Immature natural killer cell (primary cell): Measurements from ENCODE around the gene TMEM132C. TPM values are rescaled to one million over a fixed set of nuclear protein-coding genes. Genes with fewer than 3 reads are reported as not detected.

Experiments used
- DNase-seq, 3 donors: peaks; one replicate each; pipeline ENCODE4 v3.0.0; 2022; ENCODE audit warnings: mixed read lengths in 1 of 3
- H3K27ac Mint-ChIP-seq, 6 donors: one replicate each; pipeline ENCODE4 v1.8.0; 2020; ENCODE audit warnings: mixed read lengths in 6 of 6, mild to moderate bottlenecking in 5 of 6, inconsistent platforms in 4 of 6, moderate library complexity in 3 of 6
- H3K27me3 Mint-ChIP-seq, 3 donors: one replicate each; pipeline ENCODE4 v1.8.0; 2020 to 2021; ENCODE audit warnings: low read depth in 3 of 3, mild to moderate bottlenecking in 3 of 3, mixed read lengths in 3 of 3, moderate library complexity in 3 of 3, inconsistent platforms in 1 of 3
- H3K36me3 Mint-ChIP-seq, 3 donors: one replicate each; pipeline ENCODE4 v1.8.0; 2020; ENCODE audit warnings: mixed read lengths in 3 of 3, inconsistent platforms in 2 of 3, mild to moderate bottlenecking in 2 of 3
- H3K4me1 Mint-ChIP-seq, 2 donors: one replicate each; pipeline ENCODE4 v1.8.0; 2020; ENCODE audit warnings: inconsistent platforms in 2 of 2, mild to moderate bottlenecking in 2 of 2, mixed read lengths in 2 of 2, moderate library complexity in 1 of 2
- H3K4me3 Mint-ChIP-seq, 5 donors: one replicate each; pipeline ENCODE4 v1.8.0; 2020; ENCODE audit warnings: mild to moderate bottlenecking in 5 of 5, mixed read lengths in 5 of 5, inconsistent platforms in 3 of 5, moderate library complexity in 3 of 5
- H3K9me3 Mint-ChIP-seq, 6 donors: one replicate each; pipeline ENCODE4 v1.8.0; 2020; ENCODE audit warnings: mild to moderate bottlenecking in 6 of 6, mixed read lengths in 6 of 6, inconsistent platforms in 4 of 6, moderate library complexity in 3 of 6
- polyA plus RNA-seq, 3 donors: library from polyadenylated mRNA; unstranded; fragments of 300-500 nt; fragmentation: Illumina TruSeq; gene quantifications; one replicate each; pipeline ENCODE4 v1.2.3, GENCODE V29; 2021

The TMEM132C gene
- polyA plus RNA-seq, 3 donors from 2014 or later = 0.24 TPM; not detected in 2

DNA sequence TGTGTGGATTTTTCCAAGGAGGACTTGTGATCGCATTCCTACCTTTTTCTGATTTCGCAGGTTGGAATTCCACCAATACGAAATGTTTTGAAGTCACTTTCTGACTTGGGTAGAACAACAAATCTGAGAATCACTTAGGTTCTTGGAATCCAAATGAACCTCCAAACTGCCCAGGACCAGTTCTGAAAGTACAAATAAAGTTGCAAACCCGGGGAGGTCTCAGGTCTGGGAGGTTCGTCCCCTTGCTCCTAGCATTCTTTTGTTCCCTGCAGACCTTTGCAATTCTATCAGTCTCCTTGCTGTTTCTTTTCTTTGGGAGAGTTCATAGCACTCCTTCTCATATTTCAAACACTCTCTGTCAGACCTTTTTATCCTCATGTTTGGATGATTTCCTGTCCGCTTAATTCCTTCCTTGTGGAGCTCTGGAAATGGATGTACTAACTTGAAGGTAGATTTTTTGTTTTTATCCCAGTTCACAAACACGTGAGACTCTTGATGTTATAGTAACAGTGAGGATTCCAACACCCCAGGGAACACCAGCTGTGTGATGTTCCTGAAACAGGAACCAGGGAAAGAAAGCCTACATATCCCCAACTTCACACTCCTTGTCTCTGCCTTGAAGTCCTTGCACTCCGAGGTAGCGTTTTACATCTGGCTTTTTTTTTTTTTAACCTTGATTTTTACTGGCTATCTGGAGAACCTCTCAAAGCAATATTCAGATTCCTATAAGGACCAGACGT lies 70.6 kb downstream of the TMEM132C start:
- Mint-ChIP-seq H3K9me3 (peaks cover 0 to 6% (median 0%) of the 10 kb centered on the region in 6 donors), H3K4me1 (no peaks in the 10 kb centered on the region), H3K27ac (no peak overlapping the region), H3K4me3 (no peak overlapping the region), H3K36me3 (no peaks in the 10 kb centered on the region), H3K27me3 (peaks cover 6 to 26% (median 12%) of the 10 kb centered on the region in 3 donors)
- no peak for DNase-seq

DNA sequence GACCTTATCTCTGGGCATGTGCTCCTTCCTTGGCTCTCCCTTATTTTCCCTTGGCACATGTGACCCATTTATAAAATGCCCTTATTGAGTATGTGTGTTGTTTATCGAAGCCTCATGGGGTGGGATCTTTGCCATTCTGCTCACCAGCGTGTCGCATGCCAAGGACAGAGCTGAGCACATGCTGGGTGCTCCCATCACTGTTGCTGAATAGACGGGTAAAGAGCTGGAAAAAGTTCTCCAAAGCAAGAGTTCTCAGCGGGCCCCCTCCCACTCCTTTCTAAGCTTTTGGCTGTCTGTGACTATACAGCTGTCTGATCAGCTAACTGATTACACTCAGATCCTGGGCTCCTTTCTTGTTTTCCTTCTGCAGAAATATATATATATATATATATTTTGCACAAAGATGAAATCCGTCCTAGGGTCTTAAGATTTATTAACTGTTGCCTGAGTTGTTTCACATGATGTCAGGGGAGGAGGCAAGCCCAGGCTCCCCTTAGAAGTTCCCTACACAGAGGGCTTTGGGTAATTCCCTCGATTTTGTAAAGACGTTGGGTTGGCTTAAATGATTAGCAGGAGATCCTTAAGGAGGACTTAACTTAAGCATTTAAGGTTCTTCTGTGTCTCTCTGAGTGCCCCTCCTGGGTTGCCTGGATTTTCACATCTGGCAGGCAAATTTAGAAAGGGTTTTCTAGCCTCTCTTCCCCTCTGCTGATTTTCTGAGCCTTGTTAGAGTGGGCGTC lies 71.6 kb downstream of the TMEM132C start:
- Mint-ChIP-seq H3K4me1 (no peaks in the 10 kb centered on the region), H3K27me3 (peaks cover 6 to 30% (median 12%) of the 10 kb centered on the region in 3 donors), H3K4me3 (no peak overlapping the region), H3K36me3 (no peaks in the 10 kb centered on the region), H3K9me3 (peaks cover 0 to 6% (median 0%) of the 10 kb centered on the region in 6 donors), H3K27ac (no peak overlapping the region)
- DNase-seq = no peak

DNA sequence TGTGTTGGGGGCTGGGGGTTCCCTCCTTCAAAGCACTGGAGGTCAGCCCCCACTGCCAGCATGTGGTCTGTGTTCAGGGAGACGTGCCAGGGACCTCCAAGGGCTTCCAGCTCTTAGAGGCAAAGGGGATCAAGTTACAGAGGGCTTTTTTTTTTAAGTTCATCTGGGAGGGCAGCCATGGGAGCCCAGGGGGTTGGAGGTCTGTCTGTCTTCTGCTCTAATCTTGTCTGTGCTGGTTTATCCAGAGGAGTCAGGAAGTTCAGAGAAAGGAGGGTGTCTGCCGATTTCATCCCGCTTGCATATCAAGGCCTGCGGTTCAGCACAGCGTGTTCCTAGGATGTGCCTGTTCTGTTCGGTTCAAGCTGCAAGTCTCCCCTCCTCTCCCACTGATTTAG lies 72.2 kb downstream of the TMEM132C start:
- no peak overlapping the region for H3K27ac Mint-ChIP-seq
- no peak for DNase-seq
- H3K4me3 Mint-ChIP-seq = peak overlapping the region in 1 of 5 donors; percentile 51
- H3K9me3 Mint-ChIP-seq = peaks cover 0 to 6% (median 0%) of the 10 kb centered on the region in 6 donors
- H3K4me1 Mint-ChIP-seq = no peaks in the 10 kb centered on the region
- H3K27me3 Mint-ChIP-seq = peaks cover 6 to 30% (median 12%) of the 10 kb centered on the region in 3 donors
- no peaks in the 10 kb centered on the region for H3K36me3 Mint-ChIP-seq

DNA sequence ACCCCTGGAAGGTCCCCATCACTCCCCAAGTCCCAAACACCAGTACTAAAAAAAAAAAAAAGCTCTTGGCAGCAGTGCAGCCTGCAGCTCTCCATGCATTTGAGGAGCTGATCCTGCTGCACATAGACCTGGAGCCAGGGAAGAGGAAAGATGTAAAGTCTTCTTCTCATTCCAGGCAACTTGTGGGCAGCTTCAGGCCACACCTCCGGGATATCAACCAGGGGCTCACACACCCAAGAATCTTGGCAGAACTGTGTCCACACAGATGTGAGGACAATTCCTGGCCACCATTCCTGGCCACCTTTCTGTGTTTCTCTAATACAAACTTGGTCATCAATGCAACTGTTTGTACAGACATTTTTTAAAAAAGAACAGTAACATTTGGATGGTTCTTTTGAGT lies 72.7 kb downstream of the TMEM132C start:
- no peaks in the 10 kb centered on the region for H3K4me1 Mint-ChIP-seq
- H3K9me3 Mint-ChIP-seq = peaks cover 0 to 7% (median 0%) of the 10 kb centered on the region in 6 donors
- H3K27ac Mint-ChIP-seq = no peak overlapping the region
- H3K4me3 Mint-ChIP-seq = no peak overlapping the region
- DNase-seq = no peak
- H3K27me3 Mint-ChIP-seq = peaks cover 6 to 33% (median 12%) of the 10 kb centered on the region in 3 donors
- no peaks in the 10 kb centered on the region for H3K36me3 Mint-ChIP-seq

GRCh38 chr12:128353301-128353700 lies 86.3 kb downstream of the TMEM132C start:
- no peak overlapping the region for H3K27ac Mint-ChIP-seq
- peaks cover 0 to 10% of the 10 kb centered on the region in 2 donors for H3K4me1 Mint-ChIP-seq
- H3K9me3 Mint-ChIP-seq = peaks cover 0 to 22% (median 11%) of the 10 kb centered on the region in 6 donors
- H3K36me3 Mint-ChIP-seq = peaks cover 0 to 4% (median 0%) of the 10 kb centered on the region in 3 donors
- H3K4me3 Mint-ChIP-seq = no peak overlapping the region
- peaks cover 12 to 30% (median 14%) of the 10 kb centered on the region in 3 donors for H3K27me3 Mint-ChIP-seq
- no peak for DNase-seq

GRCh38 chr12:128356547-128356946 lies 89.6 kb downstream of the TMEM132C start:
- Mint-ChIP-seq H3K27me3 (peaks cover 9 to 17% (median 14%) of the 10 kb centered on the region in 3 donors), H3K27ac (no peak overlapping the region), H3K4me1 (peaks cover 0 to 10% of the 10 kb centered on the region in 2 donors), H3K9me3 (peaks cover 0 to 17% (median 11%) of the 10 kb centered on the region in 6 donors), H3K36me3 (peaks cover 0 to 4% (median 0%) of the 10 kb centered on the region in 3 donors), H3K4me3 (no peak overlapping the region)
- no peak for DNase-seq

GRCh38 chr12:128361400-128361995 lies 94.5 kb downstream of the TMEM132C start:
- Mint-ChIP-seq H3K4me1 (peaks cover 0 to 10% of the 10 kb centered on the region in 2 donors), H3K27ac (no peak overlapping the region), H3K4me3 (no peak overlapping the region), H3K36me3 (no peaks in the 10 kb centered on the region), H3K9me3 (peaks cover 0 to 7% (median 0%) of the 10 kb centered on the region in 6 donors), H3K27me3 (peaks cover 4 to 14% (median 8%) of the 10 kb centered on the region in 3 donors)
- no peak for DNase-seq

GRCh38 chr12:128365032-128365431 lies 98.1 kb downstream of the TMEM132C start:
- Mint-ChIP-seq H3K27ac (no peak overlapping the region), H3K9me3 (peaks cover 0 to 7% (median 0%) of the 10 kb centered on the region in 6 donors), H3K4me1 (peaks cover 0 to 10% of the 10 kb centered on the region in 2 donors), H3K27me3 (peaks cover 6 to 19% (median 7%) of the 10 kb centered on the region in 3 donors), H3K4me3 (no peak overlapping the region), H3K36me3 (no peaks in the 10 kb centered on the region)
- no peak for DNase-seq

GRCh38 chr12:128365651-128366231 lies 98.8 kb downstream of the TMEM132C start:
- peak overlapping the region in 3 of 5 donors; percentile 41 to 63 (median 56) for H3K4me3 Mint-ChIP-seq

DNA sequence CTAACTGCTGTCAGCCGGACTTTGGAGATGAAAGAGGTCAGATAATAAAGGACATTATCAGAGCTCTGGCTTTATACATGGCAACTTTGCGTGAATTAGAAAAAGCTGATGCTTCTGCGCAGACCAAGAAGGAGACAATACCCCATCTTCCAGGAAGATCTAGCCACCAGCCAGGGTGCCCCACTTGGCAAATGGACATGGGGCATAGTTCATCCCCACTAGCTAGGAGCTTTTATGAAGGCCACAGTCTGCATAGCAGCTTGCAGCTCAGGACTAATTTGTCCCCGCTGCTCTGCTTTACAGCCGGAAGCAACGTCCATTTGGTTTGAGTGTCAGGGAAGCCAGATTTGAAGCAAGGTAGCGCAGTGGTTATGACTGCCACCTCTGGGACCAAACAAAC lies 101.0 kb downstream of the TMEM132C start:
- H3K4me3 Mint-ChIP-seq = no peak overlapping the region
- peaks cover 2 to 23% (median 7%) of the 10 kb centered on the region in 3 donors for H3K27me3 Mint-ChIP-seq
- no peak overlapping the region for H3K27ac Mint-ChIP-seq
- peaks cover 0 to 2% (median 0%) of the 10 kb centered on the region in 6 donors for H3K9me3 Mint-ChIP-seq
- DNase-seq = no peak
- H3K36me3 Mint-ChIP-seq = no peaks in the 10 kb centered on the region
- peaks cover 0 to 10% of the 10 kb centered on the region in 2 donors for H3K4me1 Mint-ChIP-seq

More at GRCh38 chr12:128365651-128366231, 98.8 kb downstream of the TMEM132C start:
- Mint-ChIP-seq H3K9me3 (peaks cover 0 to 6% (median 0%) of the 10 kb centered on the region in 6 donors), H3K4me1 (peaks cover 0 to 10% of the 10 kb centered on the region in 2 donors), H3K27ac (no peak overlapping the region), H3K36me3 (no peaks in the 10 kb centered on the region), H3K27me3 (peaks cover 6 to 19% (median 7%) of the 10 kb centered on the region in 3 donors)
- no peak for DNase-seq

DNA sequence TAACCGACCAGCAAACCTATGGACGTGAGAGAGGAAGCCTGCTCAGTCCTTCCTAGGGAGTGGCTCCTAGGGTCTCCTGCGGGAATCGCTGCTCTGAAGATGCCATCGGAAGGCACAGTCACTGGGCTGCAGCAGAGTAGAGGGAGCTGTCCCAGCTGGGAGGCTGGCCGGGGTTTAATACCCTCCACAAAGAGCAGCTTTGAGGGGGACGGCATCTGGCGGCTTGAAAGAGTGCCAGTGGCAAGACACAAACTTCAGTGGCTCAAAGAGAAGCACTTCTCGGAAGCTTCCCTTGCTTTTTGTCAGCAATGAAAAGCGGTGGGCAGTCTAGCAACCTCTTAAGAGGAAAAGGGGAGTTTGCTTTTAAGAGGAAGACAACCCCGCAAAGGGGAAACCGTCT lies 114.6 kb downstream of the TMEM132C start:
- Mint-ChIP-seq H3K4me1 (no peaks in the 10 kb centered on the region), H3K27ac (no peak overlapping the region), H3K9me3 (no peaks in the 10 kb centered on the region), H3K27me3 (peaks cover 4 to 26% (median 8%) of the 10 kb centered on the region in 3 donors), H3K36me3 (no peaks in the 10 kb centered on the region), H3K4me3 (no peak overlapping the region)
- no peak for DNase-seq

DNA sequence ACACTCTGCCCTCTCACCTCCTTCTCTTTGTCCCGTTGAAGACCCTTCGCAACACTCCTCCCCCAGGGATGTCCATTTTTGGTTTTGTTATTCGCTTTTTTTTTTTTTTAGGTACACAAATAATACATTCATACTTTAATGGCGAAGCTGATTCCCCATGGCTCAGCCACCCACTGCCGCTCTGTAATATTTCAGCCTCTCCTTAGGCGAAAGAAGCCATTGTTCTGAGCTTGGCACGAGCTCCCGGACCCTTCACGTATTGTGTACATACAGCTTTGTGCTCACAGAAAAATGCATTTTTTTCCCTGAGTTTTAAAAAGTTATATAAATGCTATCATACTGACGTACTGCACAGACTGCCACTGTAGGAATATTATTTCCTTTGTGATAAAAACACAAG lies 115.0 kb downstream of the TMEM132C start:
- no peaks in the 10 kb centered on the region for H3K36me3 Mint-ChIP-seq
- DNase-seq = no peak
- H3K27ac Mint-ChIP-seq = no peak overlapping the region
- peaks cover 4 to 24% (median 9%) of the 10 kb centered on the region in 3 donors for H3K27me3 Mint-ChIP-seq
- H3K9me3 Mint-ChIP-seq = no peaks in the 10 kb centered on the region
- H3K4me1 Mint-ChIP-seq = no peaks in the 10 kb centered on the region
- H3K4me3 Mint-ChIP-seq = no peak overlapping the region

DNA sequence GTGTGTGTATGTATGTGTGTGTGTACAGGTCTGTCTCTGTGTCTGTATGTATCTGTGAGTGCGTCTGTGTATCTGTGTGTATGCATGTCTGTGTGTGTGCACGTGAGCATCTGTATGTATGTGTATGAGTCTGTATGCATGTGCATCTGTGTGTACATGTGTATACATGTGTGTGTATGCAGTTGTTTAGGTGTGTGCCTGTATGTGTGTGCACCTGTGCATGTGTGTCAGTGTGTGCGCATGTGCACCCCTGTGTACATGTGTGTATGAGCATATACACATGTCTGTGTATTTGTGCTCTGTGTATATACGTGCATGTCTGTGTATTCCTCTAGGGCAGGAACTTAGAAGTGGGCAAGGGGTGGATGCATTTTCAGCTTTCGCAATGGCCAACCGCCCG lies 116.0 kb downstream of the TMEM132C start:
- Mint-ChIP-seq H3K4me3 (no peak overlapping the region), H3K9me3 (no peaks in the 10 kb centered on the region), H3K36me3 (no peaks in the 10 kb centered on the region), H3K27me3 (peaks cover 4 to 24% (median 9%) of the 10 kb centered on the region in 3 donors), H3K27ac (no peak overlapping the region), H3K4me1 (peaks cover 2 to 3% of the 10 kb centered on the region in 2 donors)
- no peak for DNase-seq
